GM12891 (cell line): ENCODE data around the gene MEP1B.

Source experiments
- POLR2A ChIP-seq: IDR thresholded peaks from 2 replicates; pipeline ENCODE4 v1.6.1; 2011; ENCODE audit warnings: low read depth, low read length, control low read depth
- POLR2AphosphoS5 ChIP-seq: IDR thresholded peaks from 2 replicates; pipeline ENCODE4 v1.6.1; 2011; ENCODE audit warnings: low read depth, low read length, control low read depth

- TF ChIP-seq POLR2AphosphoS5 (no peak), POLR2A (no peak)
Observed at GRCh38 chr18:32208023-32208422, 18.2 kb downstream of the MEP1B start.
